Testis (tissue), 2 donors: Measurements from ENCODE around the gene HS1BP3.

Experiments used
- POLR2A ChIP-seq: fragments of 450-650 bp; IDR thresholded peaks from one replicate; pipeline ENCODE4 v1.6.1; 2017; ENCODE audit warnings: antibody characterized with exemption, mild to moderate bottlenecking, moderate library complexity
- TF ChIP-seq, protein P1 (sequence below), 3 experiments: fragments of 450-650 bp in 2 of 3; fragments of 200-600 bp in 1 of 3; sonication (generic) in 1 of 3; IDR thresholded peaks; one replicate each; pipeline ENCODE4 v1.5.1; 2016 to 2019; ENCODE audit warnings: antibody characterized with exemption in 3 of 3, mild to moderate bottlenecking in 2 of 3, moderate library complexity in 1 of 3

DNA sequence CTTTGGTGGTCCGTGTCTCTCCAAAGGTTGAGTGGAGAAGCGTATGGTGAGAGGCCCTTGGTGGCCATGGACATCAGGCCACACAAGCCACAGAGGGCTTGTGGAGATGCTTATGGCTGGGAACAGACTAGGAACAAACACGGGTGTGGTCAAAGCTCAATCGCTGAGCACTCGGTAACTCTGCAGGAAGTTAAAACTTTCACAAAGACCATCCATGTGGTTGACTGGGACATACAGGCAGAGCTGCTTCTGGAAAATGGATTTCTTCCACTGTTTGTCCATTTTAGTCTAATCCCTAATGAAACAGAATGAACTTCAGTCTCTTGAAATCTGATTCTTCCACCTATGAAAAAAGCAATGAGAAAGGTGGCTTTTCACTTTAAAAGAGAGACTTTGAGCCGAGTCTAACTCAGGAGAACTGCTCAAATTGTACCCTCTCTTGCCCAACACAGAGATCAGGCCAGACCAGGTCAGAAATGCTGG lies 33.7 kb upstream of the HS1BP3 start:
- TF ChIP-seq, protein P1, sequence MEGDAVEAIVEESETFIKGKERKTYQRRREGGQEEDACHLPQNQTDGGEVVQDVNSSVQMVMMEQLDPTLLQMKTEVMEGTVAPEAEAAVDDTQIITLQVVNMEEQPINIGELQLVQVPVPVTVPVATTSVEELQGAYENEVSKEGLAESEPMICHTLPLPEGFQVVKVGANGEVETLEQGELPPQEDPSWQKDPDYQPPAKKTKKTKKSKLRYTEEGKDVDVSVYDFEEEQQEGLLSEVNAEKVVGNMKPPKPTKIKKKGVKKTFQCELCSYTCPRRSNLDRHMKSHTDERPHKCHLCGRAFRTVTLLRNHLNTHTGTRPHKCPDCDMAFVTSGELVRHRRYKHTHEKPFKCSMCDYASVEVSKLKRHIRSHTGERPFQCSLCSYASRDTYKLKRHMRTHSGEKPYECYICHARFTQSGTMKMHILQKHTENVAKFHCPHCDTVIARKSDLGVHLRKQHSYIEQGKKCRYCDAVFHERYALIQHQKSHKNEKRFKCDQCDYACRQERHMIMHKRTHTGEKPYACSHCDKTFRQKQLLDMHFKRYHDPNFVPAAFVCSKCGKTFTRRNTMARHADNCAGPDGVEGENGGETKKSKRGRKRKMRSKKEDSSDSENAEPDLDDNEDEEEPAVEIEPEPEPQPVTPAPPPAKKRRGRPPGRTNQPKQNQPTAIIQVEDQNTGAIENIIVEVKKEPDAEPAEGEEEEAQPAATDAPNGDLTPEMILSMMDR (IDR thresholded peaks at IDR 0.05): no peak
- no peak for TF ChIP-seq POLR2A
